HCEC 1CT (cell line): ENCODE data around the gene NAV3.

ENCODE experiments used
- DNase-seq: peaks from one replicate; pipeline ENCODE4 v3.0.0-alpha.2; 2017

Gene NAV3

GRCh38 chr12:77938301-77938700 lies 107.6 kb downstream of the NAV3 start:
- peak; percentile 63 for DNase-seq

- peak; percentile 97 for DNase-seq
Measured at GRCh38 chr12:77940011-77940423, 109.3 kb downstream of the NAV3 start.

GRCh38 chr12:77940567-77940966 lies 109.9 kb downstream of the NAV3 start:
- DNase-seq: peak; percentile 85

GRCh38 chr12:77941401-77941800 lies 110.7 kb downstream of the NAV3 start:
- DNase-seq: no peak

- DNase-seq: peak; percentile 89
Measured at GRCh38 chr12:77943466-77943865, 112.8 kb downstream of the NAV3 start.

GRCh38 chr12:77946541-77947061 lies 115.9 kb downstream of the NAV3 start:
- DNase-seq: no peak

- peak; percentile 77 for DNase-seq
Measured at GRCh38 chr12:77947330-77947729, 116.6 kb downstream of the NAV3 start.

- no peak for DNase-seq
Measured at GRCh38 chr12:77947746-77948145, 117.1 kb downstream of the NAV3 start.

- no peak for DNase-seq
Measured at GRCh38 chr12:77949943-77950342, 119.2 kb downstream of the NAV3 start.

GRCh38 chr12:77953528-77954205 lies 123.0 kb downstream of the NAV3 start:
- no peak for DNase-seq

- peak; percentile 54 for DNase-seq
Measured at GRCh38 chr12:77954206-77954555, 123.5 kb downstream of the NAV3 start.

- no peak for DNase-seq
Measured at GRCh38 chr12:77957062-77957461, 126.4 kb downstream of the NAV3 start.

- no peak for DNase-seq
Measured at GRCh38 chr12:77963576-77964178, 133.0 kb downstream of the NAV3 start.

- DNase-seq: no peak
Measured at GRCh38 chr12:77965790-77966189, 135.1 kb downstream of the NAV3 start.

GRCh38 chr12:77968021-77968420 lies 137.3 kb downstream of the NAV3 start:
- no peak for DNase-seq

- no peak for DNase-seq
Measured at GRCh38 chr12:77968571-77968970, 137.9 kb downstream of the NAV3 start.

- DNase-seq: no peak
Measured at GRCh38 chr12:77973579-77973978, 142.9 kb downstream of the NAV3 start.

GRCh38 chr12:77974645-77975044 lies 144.0 kb downstream of the NAV3 start:
- DNase-seq: no peak

- no peak for DNase-seq
Measured at GRCh38 chr12:77979597-77980250, 149.0 kb downstream of the NAV3 start.

GRCh38 chr12:77980782-77981181 lies 150.1 kb downstream of the NAV3 start:
- DNase-seq: no peak

- DNase-seq: no peak
Measured at GRCh38 chr12:77983859-77984258, 153.2 kb downstream of the NAV3 start.

- DNase-seq: no peak
Measured at GRCh38 chr12:77992760-77993159, 162.1 kb downstream of the NAV3 start.

GRCh38 chr12:77993658-77994057 lies 163.0 kb downstream of the NAV3 start:
- no peak for DNase-seq
